NCI-H1930 (cell line): ENCODE data around the gene CBR4.
"Not testable (repeated sequence)": the region's sequence is repeated elsewhere in the genome, so short reads cannot be mapped to it uniquely, and the experiment has no call there.

Experiments
- DNase-seq, 2 experiments: peaks; one replicate each; lab custom pipeline; 2025; lab: John Stamatoyannopoulos, UW

Gene CBR4

GRCh38 chr4:168993714-168994510 is 16.1 kb downstream of the CBR4 start:
- DNase-seq = no peak

- DNase-seq = not testable (repeated sequence)
Observed at GRCh38 chr4:168992952-168993482, 17.0 kb downstream of the CBR4 start.

- DNase-seq = no peak
Observed at GRCh38 chr4:168981942-168982341, 28.1 kb downstream of the CBR4 start.

- no peak for DNase-seq
Observed at GRCh38 chr4:168981460-168981859, 28.6 kb downstream of the CBR4 start.

- DNase-seq = no peak
Observed at GRCh38 chr4:168979338-168979737, 30.7 kb downstream of the CBR4 start.

- DNase-seq = no peak
Observed at GRCh38 chr4:168978001-168978700, 31.9 kb downstream of the CBR4 start.

GRCh38 chr4:168972596-168972995 is 37.5 kb downstream of the CBR4 start:
- no peak for DNase-seq

GRCh38 chr4:168960716-168961115 is 49.3 kb downstream of the CBR4 start:
- no peak for DNase-seq

- DNase-seq = no peak
Observed at GRCh38 chr4:168955674-168956073, 54.4 kb downstream of the CBR4 start.

- not testable (repeated sequence) for DNase-seq
Observed at GRCh38 chr4:168952821-168953246, 57.2 kb downstream of the CBR4 start.

- no peak for DNase-seq
Observed at GRCh38 chr4:168945291-168945690, 64.8 kb downstream of the CBR4 start.

- no peak for DNase-seq
Observed at GRCh38 chr4:168942985-168943384, 67.1 kb downstream of the CBR4 start.
